SK-MEL-5 (cell line): ENCODE data around the gene TMED7. TPM values are rescaled to one million over a fixed set of nuclear protein-coding genes. Genes with fewer than 3 reads are reported as not detected.

Experiments used
- DNase-seq: peaks from one replicate; pipeline ENCODE4 v3.0.0-alpha.2; 2016; ENCODE audit warnings: low read depth, low spot score
- in situ Hi-C: cut with HindIII; loops from 2 replicates; pipeline ENCODE4 v1.10.0; 2016; ENCODE audit warnings: low sequenced_read_pairs, high pct_unique_total_duplicates, low pct_unique_long_range_greater_than_20kb
- total RNA-seq: library from RNA; depleted of rRNA; stranded (reverse); fragments of >200 nt; shearing (Covaris generic); gene quantifications from 2 replicates; pipeline ENCODE4 v1.2.3, GENCODE V29; 2014

Gene TMED7
- total RNA-seq, 1 experiment from 2014 or later = 105 TPM

- no peak for DNase-seq
These were observed 31.4 kb downstream of the TMED7 start for GRCh38 chr5:115594128-115595047.

GRCh38 chr5:115589043-115589442 lies 36.8 kb downstream of the TMED7 start:
- in situ Hi-C loops = no loop called here
- DNase-seq = no peak

More at GRCh38 chr5:115594128-115595047, 31.4 kb downstream of the TMED7 start:
- in situ Hi-C loops = no loop called here

- in situ Hi-C loops = no loop called here
- DNase-seq = no peak
These were observed 37.2 kb downstream of the TMED7 start for GRCh38 chr5:115588640-115589039.

GRCh38 chr5:115586525-115587146 lies 39.2 kb downstream of the TMED7 start:
- in situ Hi-C loops = no loop called here
- peak; percentile 48 for DNase-seq

GRCh38 chr5:115585265-115585664 lies 40.6 kb downstream of the TMED7 start:
- DNase-seq = no peak
- in situ Hi-C loops = no loop called here

- in situ Hi-C loops = no loop called here
- DNase-seq = no peak
These were observed 41.3 kb downstream of the TMED7 start for GRCh38 chr5:115584501-115584900.

GRCh38 chr5:115583474-115583873 lies 42.4 kb downstream of the TMED7 start:
- no peak for DNase-seq
- in situ Hi-C loops = no loop called here

- DNase-seq = no peak
- in situ Hi-C loops = no loop called here
These were observed 44.9 kb downstream of the TMED7 start for GRCh38 chr5:115580941-115581340.

- in situ Hi-C loops = no loop called here
- no peak for DNase-seq
These were observed 46.1 kb downstream of the TMED7 start for GRCh38 chr5:115579747-115580173.

- in situ Hi-C loops = no loop called here
- DNase-seq = peak; percentile 82
These were observed 46.6 kb downstream of the TMED7 start for GRCh38 chr5:115579216-115579615.

GRCh38 chr5:115578657-115579056 lies 47.2 kb downstream of the TMED7 start:
- DNase-seq = no peak
- in situ Hi-C loops = no loop called here

- in situ Hi-C loops = no loop called here
These were observed 48.1 kb downstream of the TMED7 start for GRCh38 chr5:115577741-115578140.

GRCh38 chr5:115577329-115577728 lies 48.5 kb downstream of the TMED7 start:
- no peak for DNase-seq
- in situ Hi-C loops = no loop called here

More at GRCh38 chr5:115577741-115578140, 48.1 kb downstream of the TMED7 start:
- DNase-seq = no peak

GRCh38 chr5:115575167-115576070 lies 50.4 kb downstream of the TMED7 start:
- in situ Hi-C loops = no loop called here

GRCh38 chr5:115573133-115573532 lies 52.7 kb downstream of the TMED7 start:
- DNase-seq = no peak
- in situ Hi-C loops = no loop called here

More at GRCh38 chr5:115575167-115576070, 50.4 kb downstream of the TMED7 start:
- DNase-seq = no peak

- DNase-seq = peak; percentile 91
- in situ Hi-C loops = no loop called here
These were observed 54.4 kb downstream of the TMED7 start for GRCh38 chr5:115571441-115571878.

GRCh38 chr5:115568668-115569067 lies 57.2 kb downstream of the TMED7 start:
- DNase-seq = no peak
- in situ Hi-C loops = no loop called here

- DNase-seq = no peak
- in situ Hi-C loops = no loop called here
These were observed 60.6 kb downstream of the TMED7 start for GRCh38 chr5:115565233-115565632.
